Fibroblast of lung (primary cell): Measurements from ENCODE around the gene TXK. TPM values are rescaled to one million over a fixed set of nuclear protein-coding genes. Genes with fewer than 3 reads are reported as not detected.

ENCODE experiments used
- DNase-seq, 2 donors: peaks; one replicate each; pipeline versions ENCODE4 v3.0.0 to v3.0.0-alpha.2; 2010; ENCODE audit warnings: low read depth in 2 of 2
- H2AFZ ChIP-seq: 2 replicates; pipeline ENCODE4 v1.5.1; 2012; ENCODE audit warnings: low read length, control low read depth, inconsistent platforms
- H3K27ac ChIP-seq: 2 replicates; pipeline ENCODE4 v1.5.1; 2011; ENCODE audit warnings: low read length, control low read depth; ENCODE audit not compliant: insufficient read depth
- H3K27me3 ChIP-seq: 2 replicates; pipeline ENCODE4 v1.5.1; 2011; ENCODE audit warnings: mild to moderate bottlenecking, low read length; ENCODE audit not compliant: control insufficient read depth, insufficient read depth
- H3K36me3 ChIP-seq: 2 replicates; pipeline ENCODE4 v1.5.1; 2011; ENCODE audit warnings: low read length; ENCODE audit not compliant: control insufficient read depth, insufficient read depth
- H3K4me1 ChIP-seq: 2 replicates; pipeline ENCODE4 v1.5.1; 2011; ENCODE audit warnings: low read length; ENCODE audit not compliant: control insufficient read depth, insufficient read depth; ENCODE audit errors: extremely low read depth
- H3K4me2 ChIP-seq: 2 replicates; pipeline ENCODE4 v1.5.1; 2011; ENCODE audit warnings: low read length, control low read depth; ENCODE audit not compliant: insufficient read depth; ENCODE audit errors: extremely low read depth
- H3K4me3 ChIP-seq, 4 experiments: fragments of 200-600 bp in 1 of 4; sonication (generic) in 1 of 4; replicated peaks in 1 of 4; 2 replicates each; pipeline ENCODE4 v1.5.1; 2011 to 2016; ENCODE audit warnings: low read length in 4 of 4, low read depth in 3 of 4, mild to moderate bottlenecking in 3 of 4, control low read depth in 2 of 4, inconsistent platforms in 1 of 4, mixed read lengths in 1 of 4; ENCODE audit not compliant: insufficient read depth in 1 of 4; ENCODE audit errors: control extremely low read depth in 1 of 4
- H3K79me2 ChIP-seq: 2 replicates; pipeline ENCODE4 v1.5.1; 2012; ENCODE audit warnings: mild to moderate bottlenecking, low read length, inconsistent platforms; ENCODE audit not compliant: control insufficient read depth, insufficient read depth
- H3K9ac ChIP-seq: 2 replicates; pipeline ENCODE4 v1.5.1; 2011; ENCODE audit warnings: mild to moderate bottlenecking, low read length, control low read depth; ENCODE audit not compliant: insufficient read depth
- H3K9me3 ChIP-seq: 2 replicates; pipeline ENCODE4 v1.5.1; 2012; ENCODE audit warnings: low read depth, low read length; ENCODE audit not compliant: control insufficient read depth, insufficient read depth
- H4K20me1 ChIP-seq: 2 replicates; pipeline ENCODE4 v1.5.1; 2011; ENCODE audit warnings: low read length; ENCODE audit not compliant: control insufficient read depth, insufficient read depth; ENCODE audit errors: extremely low read depth
- EZH2 ChIP-seq: IDR thresholded peaks from 2 replicates; pipeline ENCODE4 v1.5.1; 2012; ENCODE audit warnings: low read length, control low read depth, mild to moderate bottlenecking; ENCODE audit errors: missing control alignments
- polyA plus RNA-seq, 2 donors: library from polyadenylated mRNA; depleted of rRNA in 1 of 2; stranded (reverse) in 1 of 2; unstranded in 1 of 2; fragments of >200 nt; gene quantifications; 2 replicates each; pipeline ENCODE4 v1.2.1, GENCODE V29; 2011 to 2012; ENCODE audit warnings: missing spikeins in 1 of 2
- total RNA-seq: library from RNA; depleted of rRNA; stranded (reverse); fragments of >200 nt; gene quantifications from 2 replicates; pipeline ENCODE4 v1.2.1, GENCODE V29; 2014
- TF ChIP-seq, protein P1 (sequence below), 2 donors: IDR thresholded peaks in 1 of 2; conservative IDR thresholded peaks in 1 of 2; 1 replicate in 1 of 2; 2 replicates in 1 of 2; pipeline ENCODE4 v1.5.1; 2011 to 2012; ENCODE audit warnings: low read length in 2 of 2, control low read depth in 1 of 2, inconsistent platforms in 1 of 2, low read depth in 1 of 2, mild to moderate bottlenecking in 1 of 2

The TXK gene
- total and polyA plus RNA-seq, 2 donors (not counting 1 experiment from before 2014, with no cell fraction given), result 0.05 to 0.66 TPM

DNA sequence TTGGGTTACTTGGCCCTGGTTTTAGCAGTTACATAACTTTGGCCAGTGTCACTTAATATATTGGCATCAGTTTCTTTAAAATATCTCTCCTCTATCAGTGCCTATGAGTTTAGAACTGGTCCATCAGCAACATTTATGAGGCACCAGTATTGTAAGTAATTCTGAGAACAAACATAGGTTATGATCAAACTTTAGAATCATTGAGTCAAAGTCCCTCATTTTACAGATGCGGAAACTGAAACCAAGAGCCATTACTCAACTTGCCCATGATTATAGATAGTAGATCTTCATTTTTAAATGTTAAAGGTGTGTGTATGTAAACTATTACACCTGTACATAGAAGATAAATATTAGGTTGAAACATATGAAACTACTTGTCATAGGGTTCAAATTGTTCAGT lies 113.0 kb downstream of the TXK start:
- H2AFZ ChIP-seq, result no peak overlapping the region
- H3K4me1 ChIP-seq, result no peaks in the 10 kb centered on the region
- no peak overlapping the region for H3K4me3 ChIP-seq
- DNase-seq, result no peak
- no peak overlapping the region for H3K27ac ChIP-seq
- no peaks in the 10 kb centered on the region for H3K36me3 ChIP-seq
- TF ChIP-seq EZH2, result no peak
- TF ChIP-seq, protein P1, sequence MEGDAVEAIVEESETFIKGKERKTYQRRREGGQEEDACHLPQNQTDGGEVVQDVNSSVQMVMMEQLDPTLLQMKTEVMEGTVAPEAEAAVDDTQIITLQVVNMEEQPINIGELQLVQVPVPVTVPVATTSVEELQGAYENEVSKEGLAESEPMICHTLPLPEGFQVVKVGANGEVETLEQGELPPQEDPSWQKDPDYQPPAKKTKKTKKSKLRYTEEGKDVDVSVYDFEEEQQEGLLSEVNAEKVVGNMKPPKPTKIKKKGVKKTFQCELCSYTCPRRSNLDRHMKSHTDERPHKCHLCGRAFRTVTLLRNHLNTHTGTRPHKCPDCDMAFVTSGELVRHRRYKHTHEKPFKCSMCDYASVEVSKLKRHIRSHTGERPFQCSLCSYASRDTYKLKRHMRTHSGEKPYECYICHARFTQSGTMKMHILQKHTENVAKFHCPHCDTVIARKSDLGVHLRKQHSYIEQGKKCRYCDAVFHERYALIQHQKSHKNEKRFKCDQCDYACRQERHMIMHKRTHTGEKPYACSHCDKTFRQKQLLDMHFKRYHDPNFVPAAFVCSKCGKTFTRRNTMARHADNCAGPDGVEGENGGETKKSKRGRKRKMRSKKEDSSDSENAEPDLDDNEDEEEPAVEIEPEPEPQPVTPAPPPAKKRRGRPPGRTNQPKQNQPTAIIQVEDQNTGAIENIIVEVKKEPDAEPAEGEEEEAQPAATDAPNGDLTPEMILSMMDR (conservative IDR thresholded peaks at IDR 0.05 in 1 of 2, IDR thresholded peaks at IDR 0.05 in 1 of 2; ENCODE audit: low read depth in 1 of 2, low read length in 2 of 2), result no peak
- H3K9me3 ChIP-seq, result no peaks in the 10 kb centered on the region
- no peak overlapping the region for H3K4me2 ChIP-seq
- no peaks in the 10 kb centered on the region for H3K27me3 ChIP-seq
- no peaks in the 10 kb centered on the region for H4K20me1 ChIP-seq
- no peaks in the 10 kb centered on the region for H3K79me2 ChIP-seq
- no peak overlapping the region for H3K9ac ChIP-seq

DNA sequence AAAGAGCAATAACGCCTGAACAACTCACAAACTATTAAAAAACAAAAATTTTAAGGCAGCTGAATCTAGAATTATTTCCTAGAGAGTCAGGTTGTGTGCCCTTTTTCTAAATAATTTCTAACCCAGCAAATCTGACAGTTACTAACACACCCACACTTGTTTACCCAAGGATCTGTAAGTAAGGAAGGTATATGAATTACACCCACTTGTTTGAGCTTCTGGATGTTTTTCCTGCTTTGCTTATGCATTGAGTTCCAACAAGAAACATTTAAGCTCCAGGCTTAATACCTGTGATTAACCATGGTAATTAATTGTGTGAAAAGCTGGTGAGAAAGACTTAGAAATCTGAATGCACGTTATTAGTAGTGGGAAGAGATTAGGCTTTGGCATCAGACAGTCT lies 115.9 kb downstream of the TXK start:
- TF ChIP-seq EZH2, result no peak
- TF ChIP-seq, protein P1 (conservative IDR thresholded peaks at IDR 0.05 in 1 of 2, IDR thresholded peaks at IDR 0.05 in 1 of 2; ENCODE audit: low read depth in 1 of 2, low read length in 2 of 2), result no peak
- H3K79me2 ChIP-seq, result no peaks in the 10 kb centered on the region
- H3K9ac ChIP-seq, result no peak overlapping the region
- H3K9me3 ChIP-seq, result no peaks in the 10 kb centered on the region
- DNase-seq, result no peak
- H3K4me3 ChIP-seq, result no peak overlapping the region
- no peak overlapping the region for H3K27ac ChIP-seq
- no peak overlapping the region for H3K4me2 ChIP-seq
- no peak overlapping the region for H2AFZ ChIP-seq
- no peaks in the 10 kb centered on the region for H4K20me1 ChIP-seq
- H3K4me1 ChIP-seq, result no peaks in the 10 kb centered on the region
- no peaks in the 10 kb centered on the region for H3K27me3 ChIP-seq
- no peaks in the 10 kb centered on the region for H3K36me3 ChIP-seq

DNA sequence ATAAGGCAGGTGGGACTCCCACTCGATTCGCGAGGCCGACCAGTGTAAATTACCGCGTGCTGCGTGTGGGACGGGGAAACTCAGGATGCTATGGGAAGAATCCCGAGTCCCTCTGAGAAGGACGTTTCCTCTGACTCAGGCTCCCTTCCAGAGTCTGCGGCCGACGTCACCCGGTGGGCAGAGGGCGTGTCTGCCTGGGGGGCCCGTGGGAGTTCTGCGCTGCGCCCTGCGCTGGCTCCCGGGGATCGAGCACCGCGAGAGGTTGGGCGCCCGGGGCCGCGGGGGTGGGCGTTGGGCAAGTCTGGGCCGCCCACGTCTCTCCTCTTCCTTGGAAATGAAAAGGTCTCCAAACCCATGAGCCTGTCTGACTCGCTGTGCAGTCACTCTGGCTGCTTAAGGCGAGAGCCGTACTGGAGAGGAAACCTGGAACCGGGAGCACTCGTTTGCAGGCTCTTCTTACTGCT lies 116.9 kb downstream of the TXK start:
- Histone ChIP-seq H3K79me2 (no peaks in the 10 kb centered on the region), H3K36me3 (no peaks in the 10 kb centered on the region), H3K4me3 (peak overlapping the region; percentile 36 to 71 (median 54)), H3K9ac (peak overlapping the region; percentile 54), H4K20me1 (no peaks in the 10 kb centered on the region), H3K4me1 (no peaks in the 10 kb centered on the region), H2AFZ (peak overlapping the region; percentile 67), H3K4me2 (peak overlapping the region; percentile 94), H3K27ac (no peak overlapping the region), H3K9me3 (no peaks in the 10 kb centered on the region), H3K27me3 (no peaks in the 10 kb centered on the region)
- TF ChIP-seq, protein P1 (conservative IDR thresholded peaks at IDR 0.05 in 1 of 2, IDR thresholded peaks at IDR 0.05 in 1 of 2; ENCODE audit: low read depth in 1 of 2, low read length in 2 of 2), result no peak
- TF ChIP-seq EZH2, result no peak
- peak; percentile 17 to 82 for DNase-seq

Other genes starting within 250 kb of the TXK start
- gene NFXL1, start 219.7 kb downstream of the TXK start, total RNA-seq, result 9.2 and 9.6 TPM in 2 replicates
- gene NFXL1, start 219.7 kb downstream of the TXK start, polyA plus RNA-seq, result 9.0 and 14.1 TPM in 2 replicates
- gene CNGA1, start 117.6 kb downstream of the TXK start, total RNA-seq, result not detected in 2 replicates
- not detected in 2 replicates for gene CNGA1, start 117.6 kb downstream of the TXK start, polyA plus RNA-seq
- gene NIPAL1, start 117.5 kb downstream of the TXK start, total RNA-seq, result under 0.01 TPM in 1 of 2 replicates, not detected in the other
- gene NIPAL1, start 117.5 kb downstream of the TXK start, polyA plus RNA-seq, result 0.14 and 0.45 TPM in 2 replicates
- gene TEC, start 135.6 kb upstream of the TXK start, total RNA-seq, result 1.5 and 5.3 TPM in 2 replicates
- gene TEC, start 135.6 kb upstream of the TXK start, polyA plus RNA-seq, result 0.79 and 0.99 TPM in 2 replicates
- 29.8 and 34.2 TPM in 2 replicates for gene SLAIN2, start 207.3 kb upstream of the TXK start, total RNA-seq
- 57.4 and 71.1 TPM in 2 replicates for gene SLAIN2, start 207.3 kb upstream of the TXK start, polyA plus RNA-seq